Astrocyte of the spinal cord (primary cell): ENCODE data around the gene CD109.

Source experiments
- DNase-seq: peaks from one replicate; pipeline ENCODE4 v3.0.0; 2011; ENCODE audit warnings: low read depth, low spot score
- H3K4me3 ChIP-seq: 2 replicates; pipeline ENCODE4 v1.5.1; 2011; ENCODE audit warnings: low read depth, mild to moderate bottlenecking, low read length, moderate library complexity
- CTCF ChIP-seq: IDR thresholded peaks from 2 replicates; pipeline ENCODE4 v1.5.1; 2012; ENCODE audit warnings: low read depth, mild to moderate bottlenecking, low read length, inconsistent platforms
- in situ Hi-C: cut with HindIII; loops from 2 replicates; pipeline ENCODE4 v1.10.0; 2017; ENCODE audit warnings: low sequenced_read_pairs

The CD109 gene

GRCh38 chr6:73811706-73812105 lies 115.7 kb downstream of the CD109 start:
- in situ Hi-C loops, result no loop called here
- DNase-seq, result no peak
- no peak overlapping the region for H3K4me3 ChIP-seq
- TF ChIP-seq CTCF, result no peak

GRCh38 chr6:73817253-73817652 lies 121.2 kb downstream of the CD109 start:
- in situ Hi-C loops, result no loop called here
- no peak for TF ChIP-seq CTCF
- no peak for DNase-seq
- no peak overlapping the region for H3K4me3 ChIP-seq

GRCh38 chr6:73823046-73823735 lies 127.2 kb downstream of the CD109 start:
- no peak for DNase-seq
- in situ Hi-C loops, result no loop called here
- no peak for TF ChIP-seq CTCF
- H3K4me3 ChIP-seq, result no peak overlapping the region

GRCh38 chr6:73823832-73824231 lies 127.8 kb downstream of the CD109 start:
- in situ Hi-C loops, result no loop called here
- DNase-seq, result no peak
- no peak for TF ChIP-seq CTCF
- no peak overlapping the region for H3K4me3 ChIP-seq

GRCh38 chr6:73826571-73826970 lies 130.6 kb downstream of the CD109 start:
- H3K4me3 ChIP-seq, result no peak overlapping the region
- in situ Hi-C loops, result no loop called here
- TF ChIP-seq CTCF, result no peak
- DNase-seq, result no peak

GRCh38 chr6:73830119-73830518 lies 134.1 kb downstream of the CD109 start:
- TF ChIP-seq CTCF, result no peak
- DNase-seq, result no peak
- in situ Hi-C loops, result no loop called here
- H3K4me3 ChIP-seq, result no peak overlapping the region
